Measurements from ENCODE around the gene MID1IP1. TPM values are rescaled to one million over a fixed set of nuclear protein-coding genes. Genes with fewer than 3 reads are reported as not detected.

The MID1IP1 gene
- total RNA-seq, 2 experiments from 2014 or later, result 60.8 to 62.0 TPM

DNA sequence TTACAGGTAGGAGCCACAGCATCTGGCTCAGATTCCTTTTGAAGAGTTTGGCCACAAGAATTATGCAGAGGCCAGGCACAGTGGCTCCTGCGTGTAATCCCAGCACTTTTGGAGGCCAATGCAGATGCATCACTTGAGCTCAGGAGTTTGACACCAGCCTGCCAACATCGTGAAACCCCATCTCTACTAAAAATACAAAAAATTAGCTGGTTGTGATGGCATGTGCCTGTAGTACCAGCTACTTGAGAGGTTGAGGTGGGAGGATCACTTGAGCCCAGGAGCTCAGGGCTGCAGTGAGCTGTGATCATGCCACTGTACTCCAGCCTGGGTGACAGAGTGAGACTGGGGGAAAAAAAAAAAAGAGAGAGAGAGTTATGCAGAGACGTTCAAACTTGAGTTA lies 53.0 kb downstream of the MID1IP1 start:
- no peak overlapping the region for H3K4me3 Mint-ChIP-seq
- CTCF ChIA-PET, result interaction anchor here (0.6 kb wide), 1 partner anchor 772 kb away, joined by 5 read pairs; no protein-coding TSS in a partner anchor
- no peaks in the 10 kb centered on the region for H3K36me3 Mint-ChIP-seq (ENCODE audit: low read depth)
- DNase-seq, result no peak
- no peaks in the 10 kb centered on the region for H3K9me3 Mint-ChIP-seq
- POLR2A ChIA-PET, result no interaction called here
- no peak overlapping the region for H3K27ac Mint-ChIP-seq
- no peaks in the 10 kb centered on the region for H3K4me1 Mint-ChIP-seq
- H3K27me3 Mint-ChIP-seq, result no peaks in the 10 kb centered on the region

Other genes starting within 250 kb of the MID1IP1 start
- gene TSPAN7, start 239.9 kb upstream of the MID1IP1 start, total RNA-seq, result under 1 TPM; 0.12 to 0.21 TPM

All from activated CD4-positive, alpha-beta T cell treated with anti-CD3 and anti-CD28 coated beads, Interleukin-2, amount 10 ng/mL, durations not matched to agents 7 days and 5 days (primary cell).